Transverse colon (tissue), 4 donors: ENCODE results near the gene DNAJC22. TPM values are rescaled to one million over a fixed set of nuclear protein-coding genes. Genes with fewer than 3 reads are reported as not detected.

Experiments used
- DNase-seq: peaks from one replicate; pipeline ENCODE4 v3.0.0-alpha.2; 2019
- H3K27ac ChIP-seq, 4 donors: fragments of 200-600 bp; sonication (generic); 2 replicates each; pipeline ENCODE4 v1.5.1; 2016 to 2018; ENCODE audit warnings: inconsistent platforms in 4 of 4
- H3K27me3 ChIP-seq: fragments of 200-600 bp; sonication (generic); 2 replicates; pipeline ENCODE4 v1.5.1; 2017; ENCODE audit warnings: inconsistent platforms
- H3K36me3 ChIP-seq, 4 donors: fragments of 200-600 bp; sonication (generic); 2 replicates each; pipeline ENCODE4 v1.5.1; 2017 to 2019; ENCODE audit warnings: inconsistent platforms in 4 of 4
- H3K4me1 ChIP-seq, 4 donors: fragments of 200-600 bp; sonication (generic); 2 replicates each; pipeline ENCODE4 v1.5.1; 2017 to 2020; ENCODE audit warnings: inconsistent platforms in 4 of 4
- H3K4me3 ChIP-seq, 4 donors: fragments of 200-600 bp; sonication (generic); 1 replicate in 1 of 4; 2 replicates in 3 of 4; pipeline versions ENCODE4 v1.5.1 to v1.6.1; 2017 to 2019; ENCODE audit warnings: inconsistent platforms in 4 of 4
- H3K9me3 ChIP-seq, 2 donors: fragments of 200-600 bp; sonication (generic); 2 replicates each; pipeline ENCODE4 v1.5.1; 2017 to 2019; ENCODE audit warnings: inconsistent platforms in 2 of 2
- CTCF ChIP-seq, 5 experiments: fragments of 200-600 bp in 3 of 5; fragments of 450-650 bp in 2 of 5; sonication (generic) in 3 of 5; IDR thresholded peaks; 1 replicate in 2 of 5; 2 replicates in 3 of 5; pipeline ENCODE4 v1.5.1; 2016 to 2017; ENCODE audit warnings: antibody characterized with exemption in 5 of 5, inconsistent platforms in 3 of 5, mild to moderate bottlenecking in 2 of 5, moderate library complexity in 1 of 5
- EP300 ChIP-seq: sonication (generic); formaldehyde crosslinking; IDR thresholded peaks from one replicate; pipeline ENCODE4 v1.6.1; 2017; ENCODE audit warnings: antibody characterized with exemption, low read depth
- POLR2A ChIP-seq: fragments of 450-650 bp; IDR thresholded peaks from one replicate; pipeline ENCODE4 v1.6.1; 2016; ENCODE audit warnings: antibody characterized with exemption, mild to moderate bottlenecking, moderate library complexity
- POLR2AphosphoS5 ChIP-seq, 3 donors: sonication (generic); formaldehyde crosslinking; IDR thresholded peaks; one replicate each; pipeline ENCODE4 v1.6.1; 2016; ENCODE audit warnings: antibody characterized with exemption in 3 of 3
- WGBS, 2 donors: methylation state at CpG; one replicate each; pipeline ENCODE4 v1.1.5; 2018; ENCODE audit warnings: low coverage in 1 of 2; 5-methylcytosine and 5-hydroxymethylcytosine counted together
- in situ Hi-C, 4 donors: fragments of 200-750 bp; cut with MboI; loops; one replicate each; pipeline versions ENCODE4 v1.15.0 to v1.15.1; 2017; ENCODE audit warnings: low sequenced_read_pairs in 3 of 4, low pct_ligation_motif_present in 1 of 4, low pct_unique_long_range_greater_than_20kb in 1 of 4
- intact Hi-C: fragments of 100-400 bp; cut with DNase I; formaldehyde crosslinking; loops from one replicate; pipeline ENCODE4 v1.15.1; 2023; ENCODE audit warnings: low total_unique reads
- total RNA-seq, 4 donors: library from RNA; depleted of rRNA; stranded (reverse); fragments of >200 nt; gene quantifications; one replicate each; pipeline ENCODE4 v1.1.0, GENCODE V29; 2016

Gene DNAJC22
- total RNA-seq, 4 donors from 2014 or later: 25.4 to 43.8 (median 39.2) TPM

GRCh38 chr12:49388682-49389386 is 42.1 kb downstream of the DNAJC22 start:
- in situ Hi-C loops (no loop called here), intact Hi-C loops (no loop called here)
- no peak overlapping the region for H3K27ac ChIP-seq
- DNase-seq: peak; percentile 21
- peaks cover 0 to 1% (median 0%) of the 10 kb centered on the region in 4 donors for H3K36me3 ChIP-seq
- 68% methylated on average over 18 of the region's 18 CpGs; no CpG with 5 or more reads in 1 of the 2 donors for WGBS, 2 donors
- H3K27me3 ChIP-seq: no peaks in the 10 kb centered on the region
- TF ChIP-seq CTCF (IDR thresholded peaks at IDR 0.05) (no peak), POLR2AphosphoS5 (IDR thresholded peaks at IDR 0.05) (no peak)
- H3K4me3 ChIP-seq: no peak overlapping the region
- no peaks in the 10 kb centered on the region for H3K4me1 ChIP-seq
- no peaks in the 10 kb centered on the region for H3K9me3 ChIP-seq

GRCh38 chr12:49389387-49389703 is 42.7 kb downstream of the DNAJC22 start:
- no peak overlapping the region for H3K27ac ChIP-seq
- H3K9me3 ChIP-seq: no peaks in the 10 kb centered on the region
- no peak for TF ChIP-seq EP300
- no peak for TF ChIP-seq CTCF (IDR thresholded peaks at IDR 0.05)
- no peak for TF ChIP-seq POLR2A
- no peak for TF ChIP-seq POLR2AphosphoS5 (IDR thresholded peaks at IDR 0.05)
- no peak overlapping the region for H3K4me3 ChIP-seq
- DNase-seq: no peak
- in situ Hi-C loops: no loop called here
- WGBS, 2 donors: 86 to 89% methylated on average over 11 to 13 of the region's 13 CpGs
- intact Hi-C loops: no loop called here
- no peaks in the 10 kb centered on the region for H3K27me3 ChIP-seq
- no peaks in the 10 kb centered on the region for H3K4me1 ChIP-seq
- peaks cover 0 to 1% (median 0%) of the 10 kb centered on the region in 4 donors for H3K36me3 ChIP-seq

- no peak for TF ChIP-seq EP300
- no peak for TF ChIP-seq POLR2AphosphoS5 (IDR thresholded peaks at IDR 0.05)
- TF ChIP-seq CTCF (IDR thresholded peaks at IDR 0.05): no peak
- Histone ChIP-seq H3K27me3 (no peaks in the 10 kb centered on the region), H3K4me3 (no peak overlapping the region), H3K27ac (no peak overlapping the region), H3K4me1 (no peaks in the 10 kb centered on the region), H3K9me3 (no peaks in the 10 kb centered on the region), H3K36me3 (no peaks in the 10 kb centered on the region)
- WGBS, 2 donors: 100% methylated on average over 1 of the region's 1 CpG
- in situ Hi-C loops (no loop called here), intact Hi-C loops (no loop called here)
- no peak for DNase-seq
Observed at GRCh38 chr12:49397000-49397399, 50.3 kb downstream of the DNAJC22 start.

- peaks cover 0 to 8% (median 0%) of the 10 kb centered on the region in 4 donors for H3K4me1 ChIP-seq
- no peaks in the 10 kb centered on the region for H3K27me3 ChIP-seq
- no peak overlapping the region for H3K4me3 ChIP-seq
- intact Hi-C loops: no loop called here
- H3K36me3 ChIP-seq: no peaks in the 10 kb centered on the region
- no peak overlapping the region for H3K27ac ChIP-seq
- in situ Hi-C loops: no loop called here
- H3K9me3 ChIP-seq: no peaks in the 10 kb centered on the region
- 86 to 88% methylated on average over 1 of the region's 1 CpG for WGBS, 2 donors
- no peak for DNase-seq
- no peak for TF ChIP-seq EP300
- no peak for TF ChIP-seq POLR2AphosphoS5 (IDR thresholded peaks at IDR 0.05)
- no peak for TF ChIP-seq CTCF (IDR thresholded peaks at IDR 0.05)
- TF ChIP-seq POLR2A: no peak
Observed at GRCh38 chr12:49400304-49400703, 53.6 kb downstream of the DNAJC22 start.

Other genes starting within 250 kb of the DNAJC22 start
- 100 to 1,000 TPM in 1 of 4 donors, 10 to 100 TPM in 3; 72.6 to 125 (median 82.1) TPM for gene LMBR1L, start 236.0 kb upstream of the DNAJC22 start, total RNA-seq
- 100 to 1,000 TPM; 219 to 390 (median 319) TPM for gene TUBA1B, start 215.5 kb upstream of the DNAJC22 start, total RNA-seq
- gene TUBA1A, start 157.8 kb upstream of the DNAJC22 start, total RNA-seq: 100 to 1,000 TPM in 2 of 4 donors, 10 to 100 TPM in 2; 77.1 to 201 (median 92.6) TPM
- gene TUBA1C, start 81.8 kb upstream of the DNAJC22 start, total RNA-seq: 100 to 1,000 TPM; 207 to 331 (median 263) TPM
- 10 to 100 TPM in 2 of 4 donors, 1 to 10 TPM in 2; 7.9 to 18.7 (median 10.5) TPM for gene PRPH, start 51.7 kb upstream of the DNAJC22 start, total RNA-seq
- gene TROAP, start 23.6 kb upstream of the DNAJC22 start, total RNA-seq: 100 to 1,000 TPM in 1 of 4 donors, 1 to 10 TPM in 3; 1.1 to 100 (median 2.7) TPM
- gene C1QL4, start 9.7 kb upstream of the DNAJC22 start, total RNA-seq: not detected
- gene SPATS2, start 20.6 kb downstream of the DNAJC22 start, total RNA-seq: 10 to 100 TPM; 10.5 to 39.3 (median 21.0) TPM
- under 1 TPM in 2 of 4 donors, not detected in 2; 0.32 to 0.80 TPM for gene KCNH3, start 192.1 kb downstream of the DNAJC22 start, total RNA-seq
- gene MCRS1, start 221.3 kb downstream of the DNAJC22 start, total RNA-seq: 100 to 1,000 TPM in 1 of 4 donors, 10 to 100 TPM in 3; 57.8 to 120 (median 78.4) TPM